H1 (cell line): ENCODE data around the gene KISS1R. TPM values are rescaled to one million over a fixed set of nuclear protein-coding genes. Genes with fewer than 3 reads are reported as not detected.
A peak's percentile ranks its signal among the peaks of the same experiment; 100 is the strongest.

Experiments used
- CTCF ChIA-PET: fragments of 300-600 bp; sonication (Branson Sonifier 250); formaldehyde crosslinking; loops from one replicate; lab custom pipeline; 2021; ENCODE audit not compliant: partially characterized antibody; lab: Charles Lee
- POLR2A ChIA-PET: fragments of 300-600 bp; sonication (Branson Sonifier 250); formaldehyde crosslinking; loops from one replicate; lab custom pipeline; 2021; ENCODE audit warnings: inconsistent platforms; ENCODE audit not compliant: partially characterized antibody; lab: Charles Lee
- DNase-seq, 2 experiments: peaks; one replicate each; pipeline versions ENCODE4 v3.0.0 to v3.0.0-alpha.2; 2010 to 2022; ENCODE audit warnings: low spot score in 2 of 2, low read depth in 1 of 2, mixed read lengths in 1 of 2
- FAIRE-seq: peaks from 2 replicates; lab custom pipeline; 2011; peaks lifted over from hg19 to GRCh38; lab: Jason Lieb, UNC
- H2AFZ ChIP-seq: 2 replicates; pipeline ENCODE4 v1.8.1; 2012; ENCODE audit warnings: low read length, inconsistent platforms
- H2AK5ac ChIP-seq: 2 replicates; pipeline ENCODE4 v1.6.1; 2013; ENCODE audit warnings: low read depth, low read length
- H2BK120ac ChIP-seq: replicated peaks from 2 replicates; pipeline ENCODE3; 2013; ENCODE audit warnings: low read depth, low read length, inconsistent platforms
- H2BK12ac ChIP-seq: 2 replicates; pipeline ENCODE4 v1.6.1; 2013; ENCODE audit warnings: low read depth, low read length
- H2BK15ac ChIP-seq: 2 replicates; pipeline ENCODE4 v1.6.1; 2013; ENCODE audit warnings: low read length
- H2BK20ac ChIP-seq: 2 replicates; pipeline ENCODE4 v1.6.1; 2013; ENCODE audit warnings: low read length
- H2BK5ac ChIP-seq: 2 replicates; pipeline ENCODE4 v1.6.1; 2013; ENCODE audit warnings: low read depth, low read length
- H3K14ac ChIP-seq: 2 replicates; pipeline ENCODE4 v1.6.1; 2013; ENCODE audit warnings: inconsistent platforms; ENCODE audit not compliant: insufficient read length
- H3K18ac ChIP-seq: 2 replicates; pipeline ENCODE4 v1.6.1; 2013; ENCODE audit warnings: low read length; ENCODE audit errors: extremely low read depth
- H3K23ac ChIP-seq: 2 replicates; pipeline ENCODE4 v1.6.1; 2013; ENCODE audit warnings: inconsistent platforms; ENCODE audit not compliant: insufficient read length
- H3K23me2 ChIP-seq: 2 replicates; pipeline ENCODE4 v1.6.1; 2013; ENCODE audit warnings: low read depth, low read length
- H3K27ac ChIP-seq: 2 replicates; pipeline ENCODE4 v1.6.1; 2011; ENCODE audit warnings: low read depth, low read length, inconsistent platforms
- H3K27me3 ChIP-seq, 4 experiments: replicated peaks in 1 of 4; 1 replicate in 1 of 4; 2 replicates in 3 of 4; pipeline versions ENCODE4 v1.6.1 to v1.8.1; 2011 to 2013; ENCODE audit warnings: low read length in 3 of 4, mild to moderate bottlenecking in 3 of 4, inconsistent platforms in 2 of 4, mixed read lengths in 2 of 4, moderate library complexity in 1 of 4; ENCODE audit not compliant: control insufficient read depth in 3 of 4, insufficient read depth in 3 of 4; ENCODE audit errors: extremely low read depth in 1 of 4
- H3K36me3 ChIP-seq, 4 experiments: 2 replicates each; pipeline versions ENCODE4 v1.6.1 to v1.8.1; 2011 to 2013; ENCODE audit warnings: mild to moderate bottlenecking in 4 of 4, low read length in 3 of 4, moderate library complexity in 2 of 4, control low read depth in 1 of 4, inconsistent platforms in 1 of 4; ENCODE audit not compliant: insufficient read depth in 4 of 4, control insufficient read depth in 2 of 4
- H3K4ac ChIP-seq: replicated peaks from 2 replicates; pipeline ENCODE3; 2013; ENCODE audit warnings: low read length, low read depth, mixed read lengths, inconsistent platforms; ENCODE audit not compliant: insufficient read length
- H3K4me1 ChIP-seq, 4 experiments: replicated peaks in 1 of 4; 1 replicate in 1 of 4; 2 replicates in 3 of 4; pipeline versions ENCODE4 v1.6.1 to v1.8.1; 2011 to 2013; ENCODE audit warnings: low read length in 3 of 4, inconsistent platforms in 2 of 4, mixed read lengths in 1 of 4; ENCODE audit not compliant: insufficient read depth in 4 of 4, control insufficient read depth in 3 of 4
- H3K4me2 ChIP-seq, 2 experiments: 2 replicates each; pipeline versions ENCODE4 v1.6.1 to v1.8.1; 2011 to 2013; ENCODE audit warnings: low read depth in 2 of 2, low read length in 2 of 2, control low read depth in 1 of 2, inconsistent platforms in 1 of 2, mild to moderate bottlenecking in 1 of 2; ENCODE audit not compliant: insufficient read depth in 1 of 2
- H3K4me3 ChIP-seq, 4 experiments: fragments of 200-600, 300-600 bp in 1 of 4; sonication (generic), shearing (Covaris generic), sonication (Bioruptor Twin) in 1 of 4; 2 replicates each; pipeline versions ENCODE4 v1.5.1 to v1.8.1; 2011 to 2016; ENCODE audit warnings: low read length in 4 of 4, low read depth in 3 of 4, control low read depth in 2 of 4, inconsistent platforms in 2 of 4, mild to moderate bottlenecking in 2 of 4, mixed read lengths in 1 of 4, moderate library complexity in 1 of 4; ENCODE audit not compliant: insufficient read depth in 2 of 4; ENCODE audit errors: extremely low read depth in 1 of 4
- H3K56ac ChIP-seq: replicated peaks from 2 replicates; pipeline ENCODE3; 2013; ENCODE audit warnings: low read depth, mild to moderate bottlenecking, mixed read lengths, low read length, inconsistent platforms; ENCODE audit not compliant: insufficient read length
- H3K79me1 ChIP-seq: 2 replicates; pipeline ENCODE4 v1.6.1; 2013; ENCODE audit warnings: low read depth, low read length, control low read depth
- H3K79me2 ChIP-seq, 2 experiments: 2 replicates each; pipeline versions ENCODE4 v1.6.1 to v1.8.1; 2012 to 2013; ENCODE audit warnings: low read length in 2 of 2, mild to moderate bottlenecking in 2 of 2, inconsistent platforms in 1 of 2; ENCODE audit not compliant: insufficient read depth in 2 of 2, control insufficient read depth in 1 of 2
- H3K9ac ChIP-seq, 4 experiments: replicated peaks in 1 of 4; 1 replicate in 1 of 4; 2 replicates in 3 of 4; pipeline versions ENCODE4 v1.6.1 to v1.8.1; 2011 to 2013; ENCODE audit warnings: low read depth in 3 of 4, low read length in 3 of 4, control low read depth in 2 of 4, mild to moderate bottlenecking in 2 of 4, moderate library complexity in 2 of 4, inconsistent platforms in 1 of 4; ENCODE audit errors: extremely low read depth in 1 of 4
- H3K9me3 ChIP-seq, 2 experiments: 2 replicates each; pipeline versions ENCODE4 v1.6.1 to v1.8.1; 2012 to 2013; ENCODE audit warnings: mild to moderate bottlenecking in 2 of 2, moderate library complexity in 2 of 2, control low read depth in 1 of 2, inconsistent platforms in 1 of 2, low read depth in 1 of 2, low read length in 1 of 2, mixed read lengths in 1 of 2; ENCODE audit not compliant: insufficient read depth in 2 of 2
- H4K20me1 ChIP-seq, 2 experiments: replicated peaks in 1 of 2; 2 replicates each; pipeline versions ENCODE3 to v1.8.1; 2011 to 2013; ENCODE audit warnings: inconsistent platforms in 2 of 2, low read length in 2 of 2, mild to moderate bottlenecking in 1 of 2; ENCODE audit not compliant: insufficient read depth in 2 of 2, control insufficient read depth in 1 of 2
- H4K5ac ChIP-seq: 2 replicates; pipeline ENCODE4 v1.6.1; 2013; ENCODE audit warnings: low read length, low read depth, mixed read lengths, inconsistent platforms; ENCODE audit not compliant: insufficient read length
- H4K8ac ChIP-seq: 2 replicates; pipeline ENCODE4 v1.8.0; 2013; ENCODE audit warnings: mild to moderate bottlenecking, moderate library complexity, low read length, inconsistent platforms; ENCODE audit not compliant: insufficient read depth; ENCODE audit errors: extremely low read depth
- H4K91ac ChIP-seq: replicated peaks from 2 replicates; pipeline ENCODE3; 2013; ENCODE audit warnings: low read length, mixed read lengths, inconsistent platforms; ENCODE audit not compliant: insufficient read length
- CHD1 ChIP-seq: IDR thresholded peaks from 2 replicates; pipeline ENCODE4 v1.6.1; 2012; ENCODE audit warnings: low read depth, low read length, improper control_type of control experiment
- CHD2 ChIP-seq: IDR thresholded peaks from 2 replicates; pipeline ENCODE4 v1.6.1; 2012; ENCODE audit warnings: low read length, improper control_type of control experiment
- EZH2 ChIP-seq: fragments of 200-600 bp; sonication (generic); IDR thresholded peaks from 2 replicates; pipeline ENCODE4 v1.7.1; 2012; ENCODE audit warnings: low read depth, mild to moderate bottlenecking, moderate library complexity, low read length, inconsistent platforms; ENCODE audit not compliant: severe bottlenecking
- FOSL1 ChIP-seq: IDR thresholded peaks from 2 replicates; pipeline ENCODE4 v1.6.1; 2011; ENCODE audit warnings: mild to moderate bottlenecking, low read depth, low read length, moderate library complexity; ENCODE audit not compliant: insufficient read depth
- HDAC6 ChIP-seq: IDR thresholded peaks from one replicate; pipeline ENCODE4 v1.7.1; 2012; ENCODE audit warnings: low read depth, mild to moderate bottlenecking, inconsistent platforms, low read length, moderate library complexity
- JUN ChIP-seq: IDR thresholded peaks from 2 replicates; pipeline ENCODE4 v1.6.1; 2011; ENCODE audit warnings: low read depth, mild to moderate bottlenecking, improper control_type of control experiment, low read length
- RFX5 ChIP-seq: IDR thresholded peaks from 2 replicates; pipeline ENCODE4 v1.6.1; 2011; ENCODE audit warnings: low read depth, low read length, improper control_type of control experiment, borderline replicate concordance
- SP4 ChIP-seq: IDR thresholded peaks from 2 replicates; pipeline ENCODE4 v1.6.1; 2012; ENCODE audit warnings: low read length, inconsistent platforms
- WGBS, 2 experiments: shearing (Covaris generic) in 1 of 2; methylation state at CpG; one replicate each; pipeline versions ENCODE4 v1.1.6 to v1.1.7; 2013 to 2015; ENCODE audit warnings: low lambda C conversion rate in 2 of 2, mixed read lengths in 2 of 2, inconsistent platforms in 1 of 2, low coverage in 1 of 2, missing lambda C conversion rate in 1 of 2; ENCODE audit not compliant: insufficient replicate concordance in 2 of 2, insufficient coverage in 1 of 2, insufficient read length in 1 of 2; ENCODE audit errors: extremely low coverage in 1 of 2, missing lambda C conversion rate in 1 of 2; 5-methylcytosine and 5-hydroxymethylcytosine counted together
- polyA plus RNA-seq, 7 experiments: library from polyadenylated mRNA; depleted of rRNA in 3 of 7; stranded (reverse) in 5 of 7; unstranded in 2 of 7; fragments of >200 nt in 5 of 7; fragments of 200-250 nt in 2 of 7; gene quantifications; 1 replicate in 5 of 7; 2 replicates in 1 of 7; 4 replicates in 1 of 7; pipeline versions ENCODE4 v1.2.1 to v1.2.3, GENCODE V29; 2011 to 2013; ENCODE audit warnings: missing spikeins in 2 of 7, mixed read lengths in 2 of 7
- total RNA-seq: library from RNA; stranded (reverse); fragmentation: NEBNext Ultra II Directional; extraction: Animal tissue kit (Norgen Biotek cat#: 25700); gene quantifications from 2 replicates; pipeline ENCODE4 v1.2.1, GENCODE V29; 2021
- TF ChIP-seq, protein P1 (sequence below): IDR thresholded peaks from 2 replicates; pipeline ENCODE4 v1.6.1; 2012; ENCODE audit warnings: inconsistent platforms
- TF ChIP-seq, protein P2 (sequence below): IDR thresholded peaks from 2 replicates; pipeline ENCODE4 v1.6.1; 2011; ENCODE audit warnings: low read length, improper control_type of control experiment

The KISS1R gene
- total and polyA plus RNA-seq, 2 of the 8 experiments (the other 6 are each of a cell fraction or from before 2014, with no cell fraction given), result 2.3 to 2.7 TPM

DNA sequence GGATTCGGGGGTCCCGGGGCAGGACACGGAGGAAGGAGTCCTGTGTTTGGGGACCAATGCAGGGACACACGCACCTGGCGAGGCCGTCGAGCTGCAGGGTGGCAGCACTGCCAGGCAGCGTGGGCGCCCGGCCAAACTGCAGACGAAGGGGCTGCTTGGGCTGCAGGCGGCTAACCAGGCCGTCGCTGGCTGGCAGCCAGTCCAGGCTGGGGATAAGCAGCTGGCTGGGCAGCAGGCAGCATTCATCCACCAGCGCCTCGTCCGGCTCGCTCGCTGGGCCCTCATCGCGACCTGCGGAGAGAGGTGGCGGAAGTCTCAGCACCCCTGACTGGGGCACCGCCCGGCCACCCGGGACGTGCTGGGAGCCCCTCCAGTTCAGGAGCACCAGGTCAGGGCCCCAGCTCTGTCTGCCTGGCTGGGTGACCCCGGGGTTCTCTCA lies 46.2 kb upstream of the KISS1R start:
- no peaks in the 10 kb centered on the region; the same call in 1 of the 2 replicates for H3K79me1 ChIP-seq
- no peak overlapping the region for H2AFZ ChIP-seq
- H3K79me2 ChIP-seq, result no peaks in the 10 kb centered on the region
- POLR2A ChIA-PET, result interaction anchor here (0.7 to 2.4 kb wide), 7 partner anchors 18 to 112 kb away, joined by 3 to 8 read pairs (median 4); partner anchors contain the start of genes ELANE and WDR18
- H2BK20ac ChIP-seq, result no peak overlapping the region
- H4K8ac ChIP-seq, result no peak overlapping the region; the same call in none of the 2 replicates
- no peak overlapping the region for H3K14ac ChIP-seq
- peaks cover 0 to 3% of the 10 kb centered on the region in 2 experiments; a peak in 1 of 4 replicates for H3K9me3 ChIP-seq
- 0 out of 2 replicates have a peak overlapping the region, but pooled peaks have one; percentile 39 for H2BK12ac ChIP-seq
- H3K56ac ChIP-seq, result no peak overlapping the region
- DNase-seq (no peak), FAIRE-seq (no peak)
- no peak overlapping the region for H4K5ac ChIP-seq
- no peak overlapping the region for H3K4ac ChIP-seq
- no peak overlapping the region for H3K23ac ChIP-seq
- no peak overlapping the region for H2AK5ac ChIP-seq
- H3K4me1 ChIP-seq, result peaks cover 3 to 22% (median 7%) of the 10 kb centered on the region in 4 experiments
- H4K91ac ChIP-seq, result no peak overlapping the region
- no peak overlapping the region for H3K9ac ChIP-seq
- no peak overlapping the region; the same call in 1 of the 2 replicates for H2BK5ac ChIP-seq
- 79% methylated on average over 19 of the region's 28 CpGs; no CpG with 5 or more reads in 1 of the 2 experiments for WGBS, 2 experiments
- H2BK120ac ChIP-seq, result no peak overlapping the region
- CTCF ChIA-PET, result interaction anchor here (0.6 to 2.8 kb wide), 7 partner anchors 9 to 101 kb away, joined by 3 to 10 read pairs (median 3); no protein-coding TSS in a partner anchor
- no peak overlapping the region for H2BK15ac ChIP-seq
- H3K4me3 ChIP-seq, result no peak overlapping the region
- H3K23me2 ChIP-seq, result no peaks in the 10 kb centered on the region
- peaks cover 0 to 18% (median 0%) of the 10 kb centered on the region in 4 experiments; a peak in 2 of 8 replicates for H3K36me3 ChIP-seq
- no peak overlapping the region; the same call in 1 of the 2 replicates for H3K18ac ChIP-seq
- H3K27ac ChIP-seq, result no peak overlapping the region
- H4K20me1 ChIP-seq, result peaks cover 4 to 9% of the 10 kb centered on the region in 2 experiments
- H3K27me3 ChIP-seq, result no peaks in the 10 kb centered on the region
- no peak overlapping the region for H3K4me2 ChIP-seq
- no peak for TF ChIP-seq EZH2
- TF ChIP-seq CHD1, result no peak
- TF ChIP-seq, protein P1, sequence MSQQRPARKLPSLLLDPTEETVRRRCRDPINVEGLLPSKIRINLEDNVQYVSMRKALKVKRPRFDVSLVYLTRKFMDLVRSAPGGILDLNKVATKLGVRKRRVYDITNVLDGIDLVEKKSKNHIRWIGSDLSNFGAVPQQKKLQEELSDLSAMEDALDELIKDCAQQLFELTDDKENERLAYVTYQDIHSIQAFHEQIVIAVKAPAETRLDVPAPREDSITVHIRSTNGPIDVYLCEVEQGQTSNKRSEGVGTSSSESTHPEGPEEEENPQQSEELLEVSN, result no peak
- no peak for TF ChIP-seq JUN
- no peak for TF ChIP-seq RFX5
- TF ChIP-seq CHD2, result no peak
- TF ChIP-seq SP4, result no peak
- TF ChIP-seq, protein P2, sequence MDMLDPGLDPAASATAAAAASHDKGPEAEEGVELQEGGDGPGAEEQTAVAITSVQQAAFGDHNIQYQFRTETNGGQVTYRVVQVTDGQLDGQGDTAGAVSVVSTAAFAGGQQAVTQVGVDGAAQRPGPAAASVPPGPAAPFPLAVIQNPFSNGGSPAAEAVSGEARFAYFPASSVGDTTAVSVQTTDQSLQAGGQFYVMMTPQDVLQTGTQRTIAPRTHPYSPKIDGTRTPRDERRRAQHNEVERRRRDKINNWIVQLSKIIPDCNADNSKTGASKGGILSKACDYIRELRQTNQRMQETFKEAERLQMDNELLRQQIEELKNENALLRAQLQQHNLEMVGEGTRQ, result no peak
- TF ChIP-seq HDAC6, result no peak
- no peak for TF ChIP-seq FOSL1
